IMR-90 (cell line): ENCODE measurements around the gene ATP2C2. TPM values are rescaled to one million over a fixed set of nuclear protein-coding genes. Genes with fewer than 3 reads are reported as not detected.

Experiments used
- ATAC-seq: fragments of 200-7000 bp; cut with Tn5 transposase; 2 replicates; pipeline ENCODE4 v1.9.1; 2020; ENCODE audit warnings: low read depth, mild to moderate bottlenecking, moderate library complexity
- BruUV-seq: library from RNA; stranded (reverse); fragments of 400-500 nt; replicated peaks from 2 replicates; lab custom pipeline; 2021; lab: Mats Ljungman, UMichigan
- CTCF ChIA-PET: fragments of 300-600 bp; formaldehyde crosslinking; extraction: SDS; loops from one replicate; lab custom pipeline; 2021; ENCODE audit warnings: antibody characterized with exemption; lab: Yijun Ruan, JAX
- POLR2A ChIA-PET: fragments of 300-600 bp; sonication (Branson Sonifier 250); formaldehyde crosslinking; loops from one replicate; lab custom pipeline; 2022; ENCODE audit warnings: antibody characterized with exemption; ENCODE audit not compliant: unreplicated experiment; lab: Charles Lee
- DNase-seq: peaks from one replicate; pipeline ENCODE4 v3.0.0; 2013
- H2AFZ ChIP-seq: replicated peaks from 2 replicates; pipeline ENCODE3; 2013; ENCODE audit warnings: low read length, mild to moderate bottlenecking; ENCODE audit not compliant: poor library complexity
- H2AK5ac ChIP-seq: 2 replicates; pipeline ENCODE4 v1.6.1; 2013; ENCODE audit warnings: low read depth, low read length, inconsistent platforms
- H2AK9ac ChIP-seq: replicated peaks from 2 replicates; pipeline ENCODE3; 2013; ENCODE audit warnings: mild to moderate bottlenecking, low read depth, low read length, moderate library complexity; ENCODE audit not compliant: poor library complexity
- H2BK120ac ChIP-seq: 2 replicates; pipeline ENCODE4 v1.6.1; 2013; ENCODE audit warnings: low read depth, low read length, inconsistent platforms
- H2BK15ac ChIP-seq: 3 replicates; pipeline ENCODE4 v1.6.1; 2013; ENCODE audit warnings: low read depth, low read length, inconsistent platforms
- H2BK20ac ChIP-seq: 2 replicates; pipeline ENCODE4 v1.6.1; 2013; ENCODE audit warnings: low read depth, mild to moderate bottlenecking, inconsistent platforms, low read length, moderate library complexity
- H2BK5ac ChIP-seq: 2 replicates; pipeline ENCODE4 v1.6.1; 2013; ENCODE audit warnings: mild to moderate bottlenecking, low read depth, low read length, inconsistent platforms; ENCODE audit not compliant: poor library complexity, severe bottlenecking
- H3K14ac ChIP-seq: replicated peaks from 2 replicates; pipeline ENCODE4 v1.6.1; 2013; ENCODE audit warnings: low read depth, low read length, inconsistent platforms
- H3K18ac ChIP-seq: 2 replicates; pipeline ENCODE4 v1.6.1; 2013; ENCODE audit warnings: low read depth, low read length, control low read depth
- H3K23ac ChIP-seq: 2 replicates; pipeline ENCODE4 v1.6.1; 2013; ENCODE audit warnings: low read depth, low read length, inconsistent platforms
- H3K27ac ChIP-seq: 2 replicates; pipeline ENCODE4 v1.5.1; 2013; ENCODE audit warnings: mild to moderate bottlenecking, control low read depth, low read length; ENCODE audit not compliant: insufficient read depth
- H3K27me3 ChIP-seq: 2 replicates; pipeline ENCODE4 v1.6.1; 2013; ENCODE audit warnings: low read length; ENCODE audit not compliant: control insufficient read depth, insufficient read depth
- H3K36me3 ChIP-seq: 2 replicates; pipeline ENCODE4 v1.6.1; 2013; ENCODE audit warnings: low read length, mixed read lengths; ENCODE audit not compliant: control insufficient read depth, insufficient read depth
- H3K4ac ChIP-seq: 2 replicates; pipeline ENCODE4 v1.6.1; 2013; ENCODE audit warnings: low read depth, low read length, inconsistent platforms
- H3K4me1 ChIP-seq: 2 replicates; pipeline ENCODE4 v1.6.1; 2013; ENCODE audit warnings: low read length, mixed read lengths; ENCODE audit not compliant: control insufficient read depth, insufficient read depth
- H3K4me2 ChIP-seq: 2 replicates; pipeline ENCODE4 v1.6.1; 2013; ENCODE audit warnings: low read depth, mild to moderate bottlenecking, control low read depth, low read length, moderate library complexity
- H3K4me3 ChIP-seq: 2 replicates; pipeline ENCODE4 v1.5.1; 2013; ENCODE audit warnings: low read depth, mild to moderate bottlenecking, control low read depth, low read length, moderate library complexity; ENCODE audit not compliant: insufficient read depth
- H3K56ac ChIP-seq: 2 replicates; pipeline ENCODE4 v1.6.1; 2013; ENCODE audit warnings: low read length, inconsistent platforms; ENCODE audit not compliant: insufficient read depth; ENCODE audit errors: extremely low read depth
- H3K79me1 ChIP-seq, 2 experiments: 2 replicates each; pipeline ENCODE4 v1.6.1; 2013; ENCODE audit warnings: low read length in 2 of 2, inconsistent platforms in 1 of 2, low read depth in 1 of 2
- H3K9ac ChIP-seq: 2 replicates; pipeline ENCODE4 v1.6.1; 2013; ENCODE audit warnings: low read depth, low read length, control low read depth
- H3K9me1 ChIP-seq: 2 replicates; pipeline ENCODE4 v1.6.1; 2013; ENCODE audit warnings: low read length, inconsistent platforms; ENCODE audit not compliant: insufficient read depth
- H3K9me3 ChIP-seq: 2 replicates; pipeline ENCODE4 v1.6.1; 2013; ENCODE audit warnings: low read length; ENCODE audit not compliant: control insufficient read depth, insufficient read depth
- H4K20me1 ChIP-seq: 2 replicates; pipeline ENCODE4 v1.6.1; 2013; ENCODE audit warnings: low read length, inconsistent platforms; ENCODE audit not compliant: insufficient read depth
- H4K5ac ChIP-seq: 2 replicates; pipeline ENCODE4 v1.6.1; 2013; ENCODE audit warnings: mild to moderate bottlenecking, low read depth, low read length, control low read depth
- H4K8ac ChIP-seq, 2 experiments: 2 replicates each; pipeline ENCODE4 v1.6.1; 2013; ENCODE audit warnings: low read depth in 2 of 2, low read length in 2 of 2, control low read depth in 1 of 2, inconsistent platforms in 1 of 2
- H4K91ac ChIP-seq: 2 replicates; pipeline ENCODE4 v1.6.1; 2013; ENCODE audit warnings: low read depth, low read length, inconsistent platforms; ENCODE audit not compliant: insufficient read depth
- BHLHE40 ChIP-seq: fragments of 150-350 bp; IDR thresholded peaks from 2 replicates; pipeline ENCODE4 v1.6.1; 2016; ENCODE audit warnings: mild to moderate bottlenecking, low read depth, low read length
- CEBPB ChIP-seq: IDR thresholded peaks from 2 replicates; pipeline ENCODE4 v1.6.1; 2012; ENCODE audit warnings: low read depth, low read length, improper control_type of control experiment
- CHD1 ChIP-seq: IDR thresholded peaks from 2 replicates; pipeline ENCODE4 v1.6.1; 2012; ENCODE audit warnings: low read depth, low read length, improper control_type of control experiment
- CTCF ChIP-seq: conservative IDR thresholded peaks from 2 replicates; pipeline ENCODE4 v1.5.1; 2012; ENCODE audit warnings: mild to moderate bottlenecking, low read depth, low read length, improper control_type of control experiment
- ELK1 ChIP-seq: fragments of 150-350 bp; IDR thresholded peaks from 2 replicates; pipeline ENCODE4 v1.6.1; 2016; ENCODE audit warnings: low read depth, mild to moderate bottlenecking, low read length, moderate library complexity, borderline replicate concordance
- FOS ChIP-seq: fragments of 150-350 bp; IDR thresholded peaks from 2 replicates; pipeline ENCODE4 v1.6.1; 2016; ENCODE audit warnings: low read depth, low read length
- MAFK ChIP-seq: IDR thresholded peaks from 2 replicates; pipeline ENCODE4 v1.6.1; 2012; ENCODE audit warnings: low read depth, low read length, improper control_type of control experiment
- MAZ ChIP-seq: IDR thresholded peaks from 2 replicates; pipeline ENCODE4 v1.6.1; 2012; ENCODE audit warnings: low read depth, mild to moderate bottlenecking, low read length, improper control_type of control experiment, moderate library complexity, borderline replicate concordance
- MXI1 ChIP-seq: IDR thresholded peaks from 2 replicates; pipeline ENCODE4 v1.6.1; 2012; ENCODE audit warnings: low read depth, mild to moderate bottlenecking, low read length, moderate library complexity, borderline replicate concordance
- NFE2L2 ChIP-seq: fragments of 150-350 bp; IDR thresholded peaks from 2 replicates; pipeline ENCODE4 v1.6.1; 2016; ENCODE audit warnings: low read depth, mild to moderate bottlenecking, low read length
- POLR2A ChIP-seq: IDR thresholded peaks from 2 replicates; pipeline ENCODE4 v1.6.1; 2012; ENCODE audit warnings: mild to moderate bottlenecking, low read depth, low read length
- RAD21 ChIP-seq: IDR thresholded peaks from 2 replicates; pipeline ENCODE4 v1.6.1; 2012; ENCODE audit warnings: low read length, improper control_type of control experiment
- RCOR1 ChIP-seq: IDR thresholded peaks from 2 replicates; pipeline ENCODE4 v1.6.1; 2012; ENCODE audit warnings: mild to moderate bottlenecking, low read length, improper control_type of control experiment; ENCODE audit not compliant: insufficient replicate concordance
- RFX5 ChIP-seq: IDR thresholded peaks from 2 replicates; pipeline ENCODE4 v1.8.0; 2012; ENCODE audit warnings: low read depth, mild to moderate bottlenecking, low read length, moderate library complexity
- SMC3 ChIP-seq: fragments of 150-350 bp; IDR thresholded peaks from 2 replicates; pipeline ENCODE4 v1.6.1; 2016; ENCODE audit warnings: low read depth, mild to moderate bottlenecking, antibody characterized with exemption, low read length, moderate library complexity
- USF2 ChIP-seq: fragments of 150-350 bp; IDR thresholded peaks from 2 replicates; pipeline ENCODE4 v1.6.1; 2017; ENCODE audit warnings: mild to moderate bottlenecking, antibody characterized with exemption, low read length, low read depth
- WGBS, 2 experiments: methylation state at CpG; one replicate each; pipeline versions ENCODE4 v1.1.5 to v1.1.7; 2013; ENCODE audit warnings: missing lambda C conversion rate in 2 of 2; ENCODE audit not compliant: insufficient read length in 1 of 2; ENCODE audit errors: extremely low coverage in 2 of 2; 5-methylcytosine and 5-hydroxymethylcytosine counted together
- dilution Hi-C: fragments of 300-500 bp; cut with HindIII; formaldehyde crosslinking; loops from one replicate; pipeline ENCODE4 v1.14.3; 2018; ENCODE audit warnings: low sequenced_read_pairs; ENCODE audit not compliant: unreplicated experiment
- in situ Hi-C: fragments of 300-500 bp; cut with MboI; formaldehyde crosslinking; loops from 3 replicates; pipeline ENCODE4 v1.14.3; 2019; ENCODE audit warnings: low sequenced_read_pairs, inconsistent platforms, mixed read lengths
- intact Hi-C: fragments of 100-400 bp; cut with micrococcal nuclease; formaldehyde crosslinking; loops from 2 replicates; pipeline ENCODE4 v1.10.0; 2022
- polyA plus RNA-seq, 3 experiments: library from polyadenylated mRNA; depleted of rRNA; stranded (reverse); fragments of >200 nt; gene quantifications; 2 replicates each; pipeline ENCODE4 v1.2.3, GENCODE V29; 2012; ENCODE audit warnings: low replicate concordance in 1 of 3
- total RNA-seq: library from RNA; depleted of rRNA; stranded (reverse); fragments of >200 nt; gene quantifications from 2 replicates; pipeline ENCODE4 v1.2.3, GENCODE V29; 2012

ATP2C2 gene
- total and polyA plus RNA-seq, 2 of the 4 experiments (the other 2 are of a cell fraction) = not detected

- Histone ChIP-seq H4K91ac (no peak overlapping the region), H2BK120ac (no peak overlapping the region), H4K8ac (no peak overlapping the region), H3K9me3 (no peaks in the 10 kb centered on the region; the same call in 1 of the 2 replicates), H2BK20ac (no peak overlapping the region), H4K5ac (no peak overlapping the region), H2BK15ac (no peak overlapping the region), H3K14ac (no peak overlapping the region), H3K27me3 (peaks cover 59% of the 10 kb centered on the region), H3K9ac (no peak overlapping the region), H2AK9ac (no peak overlapping the region), H3K56ac (no peak overlapping the region), H3K23ac (no peak overlapping the region), H3K4me1 (peaks cover 3% of the 10 kb centered on the region; the same call in 1 of the 2 replicates), H3K4me3 (no peak overlapping the region), H3K18ac (no peak overlapping the region), H2AK5ac (no peak overlapping the region), H3K4ac (no peak overlapping the region), H2AFZ (no peak overlapping the region), H3K79me1 (no peaks in the 10 kb centered on the region), H3K9me1 (no peaks in the 10 kb centered on the region), H2BK5ac (no peak overlapping the region), H4K20me1 (peaks cover 2% of the 10 kb centered on the region; the same call in 1 of the 2 replicates), H3K27ac (no peak overlapping the region), H3K4me2 (peak overlapping the region; percentile 43), H3K36me3 (no peaks in the 10 kb centered on the region)
- WGBS, 2 experiments = 0% methylated on average over 1 of the region's 9 CpGs; no CpG with 5 or more reads in 1 of the 2 experiments
- POLR2A ChIA-PET = no interaction called here
- TF ChIP-seq CHD1 (no peak), MXI1 (no peak), MAFK (no peak), RCOR1 (peak; percentile 19), USF2 (no peak), NFE2L2 (no peak), RAD21 (no peak), CTCF (no peak), ELK1 (no peak), BHLHE40 (peak; percentile 51; the same call in 1 of the 2 replicates), MAZ (0 out of 2 replicates have a peak, but pooled peaks have one; percentile 28), CEBPB (peak; percentile 91), FOS (peak; percentile 23; the same call in 1 of the 2 replicates), RFX5 (no peak), POLR2A (no peak), SMC3 (no peak)
- ATAC-seq (peak; percentile 80), DNase-seq (peak; percentile 52)
- intact Hi-C loops = no loop called here
- dilution Hi-C loops = no loop called here
- in situ Hi-C loops = no loop called here
- CTCF ChIA-PET = no interaction called here
- BruUV-seq = no TSS peak
Measured at GRCh38 chr16:84357191-84357651, 11.1 kb upstream of the ATP2C2 start.
